Measurements from ENCODE around the gene MICALL2.

Gene MICALL2

DNA sequence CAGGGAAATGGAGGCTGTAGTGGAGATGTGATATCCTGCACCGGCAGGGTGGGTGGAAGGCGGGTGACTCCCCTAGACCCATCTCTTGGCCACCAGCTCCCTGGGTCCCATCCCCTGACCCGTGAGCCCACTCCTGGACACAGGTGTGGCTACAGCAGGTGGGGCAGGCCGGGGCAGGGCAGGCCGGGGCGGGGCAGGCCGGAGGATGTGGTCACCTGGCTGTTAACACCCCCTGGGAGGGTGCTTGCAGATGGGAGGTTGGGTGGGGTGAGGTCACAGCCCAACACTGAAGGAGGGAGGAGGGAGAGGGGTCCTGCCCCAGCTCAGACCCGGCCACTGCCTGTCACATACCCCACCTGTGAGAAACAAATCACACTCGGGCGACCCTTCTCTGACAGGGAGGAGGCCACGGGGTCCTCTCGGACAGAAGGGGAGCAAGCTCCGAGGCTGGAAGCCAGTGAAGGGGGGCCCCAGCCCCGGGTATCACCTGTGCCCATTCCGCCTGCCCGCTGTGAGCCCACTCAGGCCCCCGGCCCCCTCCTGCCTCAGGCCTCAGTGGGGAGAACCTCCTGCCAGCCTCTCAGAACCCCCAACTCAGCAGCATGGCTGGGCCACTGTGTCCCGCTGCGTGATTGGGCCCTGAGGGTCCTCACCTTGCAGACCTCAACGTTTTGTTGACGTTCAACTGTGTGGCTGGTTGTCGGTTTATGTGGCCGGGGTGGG, 74.0 kb downstream of the MICALL2 start:
- TF ChIP-seq, protein P1, sequence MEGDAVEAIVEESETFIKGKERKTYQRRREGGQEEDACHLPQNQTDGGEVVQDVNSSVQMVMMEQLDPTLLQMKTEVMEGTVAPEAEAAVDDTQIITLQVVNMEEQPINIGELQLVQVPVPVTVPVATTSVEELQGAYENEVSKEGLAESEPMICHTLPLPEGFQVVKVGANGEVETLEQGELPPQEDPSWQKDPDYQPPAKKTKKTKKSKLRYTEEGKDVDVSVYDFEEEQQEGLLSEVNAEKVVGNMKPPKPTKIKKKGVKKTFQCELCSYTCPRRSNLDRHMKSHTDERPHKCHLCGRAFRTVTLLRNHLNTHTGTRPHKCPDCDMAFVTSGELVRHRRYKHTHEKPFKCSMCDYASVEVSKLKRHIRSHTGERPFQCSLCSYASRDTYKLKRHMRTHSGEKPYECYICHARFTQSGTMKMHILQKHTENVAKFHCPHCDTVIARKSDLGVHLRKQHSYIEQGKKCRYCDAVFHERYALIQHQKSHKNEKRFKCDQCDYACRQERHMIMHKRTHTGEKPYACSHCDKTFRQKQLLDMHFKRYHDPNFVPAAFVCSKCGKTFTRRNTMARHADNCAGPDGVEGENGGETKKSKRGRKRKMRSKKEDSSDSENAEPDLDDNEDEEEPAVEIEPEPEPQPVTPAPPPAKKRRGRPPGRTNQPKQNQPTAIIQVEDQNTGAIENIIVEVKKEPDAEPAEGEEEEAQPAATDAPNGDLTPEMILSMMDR (IDR thresholded peaks at IDR 0.05; ENCODE audit: insufficient read depth, low read length, poor library complexity, severe bottlenecking): no peak
- no peak for TF ChIP-seq EZH2phosphoT487 (conservative IDR thresholded peaks at IDR 0.05; ENCODE audit: low read length)
- Histone ChIP-seq H3K27me3 (ENCODE audit: low read length) (no peaks in the 10 kb centered on the region), H3K4me2 (ENCODE audit: low read depth, low read length, poor library complexity, severe bottlenecking) (no peak overlapping the region), H3K27ac (ENCODE audit: low read depth, low read length) (no peak overlapping the region), H3K9me3 (ENCODE audit: insufficient read depth, low read length) (no peaks in the 10 kb centered on the region), H4K20me1 (ENCODE audit: low read depth, low read length) (no peaks in the 10 kb centered on the region), H3K79me2 (ENCODE audit: insufficient read depth, low read length) (no peaks in the 10 kb centered on the region), H3K9me2 (replicated peaks; ENCODE audit: insufficient read depth, low read length) (no peaks in the 10 kb centered on the region), H3F3A (ENCODE audit: insufficient read depth) (no peaks in the 10 kb centered on the region), H3K4me3 (ENCODE audit: insufficient read depth, low read length, poor library complexity, severe bottlenecking) (no peak overlapping the region), H3K36me3 (ENCODE audit: low read length) (no peaks in the 10 kb centered on the region), H3K9ac (ENCODE audit: low read length) (no peak overlapping the region), H2AFZ (ENCODE audit: low read depth, low read length, severe bottlenecking) (no peak overlapping the region)
